Neural cell (in vitro differentiated cells): ENCODE measurements around the gene QKI. TPM values are rescaled to one million over a fixed set of nuclear protein-coding genes. Genes with fewer than 3 reads are reported as not detected.
"Not testable (repeated sequence)": the region's sequence is repeated elsewhere in the genome, so short reads cannot be mapped to it uniquely, and the experiment has no call there.

ENCODE experiments used
- H2AFZ ChIP-seq: fragments of 200-600, 300-800 bp; sonication (generic), shearing (Covaris generic); 2 replicates; pipeline ENCODE4 v1.6.0; 2014; ENCODE audit warnings: low read depth, mild to moderate bottlenecking, antibody characterized with exemption, low read length, moderate library complexity
- H3F3A ChIP-seq: fragments of 200-600 bp; shearing (Covaris generic); 2 replicates; pipeline ENCODE4 v1.6.1; 2016; ENCODE audit warnings: mild to moderate bottlenecking, moderate library complexity, mixed read lengths, antibody characterized with exemption, low read length; ENCODE audit not compliant: insufficient read depth, poor library complexity, severe bottlenecking
- H3K27ac ChIP-seq: fragments of 200-600, 300-800 bp; sonication (generic), shearing (Covaris generic); 2 replicates; pipeline ENCODE4 v1.5.1; 2014; ENCODE audit warnings: mild to moderate bottlenecking, low read length, moderate library complexity
- H3K27me3 ChIP-seq: fragments of 300-800, 200-600 bp; sonication (generic), shearing (Covaris generic); 2 replicates; pipeline ENCODE4 v1.6.0; 2014; ENCODE audit warnings: mild to moderate bottlenecking, low read depth, low read length, moderate library complexity; ENCODE audit not compliant: insufficient read depth
- H3K36me3 ChIP-seq: fragments of 300-800, 200-600 bp; sonication (generic), shearing (Covaris generic); 2 replicates; pipeline ENCODE4 v1.5.1; 2014; ENCODE audit warnings: mild to moderate bottlenecking, antibody characterized with exemption, low read length, moderate library complexity; ENCODE audit not compliant: insufficient read depth
- H3K4me2 ChIP-seq: fragments of 300-800, 200-600 bp; sonication (generic), shearing (Covaris generic); 2 replicates; pipeline ENCODE4 v1.6.0; 2014; ENCODE audit warnings: mild to moderate bottlenecking, low read length
- H3K4me3 ChIP-seq: fragments of 300-800, 200-600 bp; sonication (generic), shearing (Covaris generic); 2 replicates; pipeline ENCODE4 v1.5.1; 2014; ENCODE audit warnings: mild to moderate bottlenecking, low read length, moderate library complexity
- H3K79me2 ChIP-seq: fragments of 200-600 bp; shearing (Covaris generic); replicated peaks from 2 replicates; pipeline ENCODE4 v1.6.0; 2014; ENCODE audit warnings: mild to moderate bottlenecking, low read length, moderate library complexity; ENCODE audit not compliant: insufficient read depth
- H3K9ac ChIP-seq: fragments of 300-800, 200-600 bp; sonication (generic), shearing (Covaris generic); 2 replicates; pipeline ENCODE4 v1.6.1; 2016; ENCODE audit warnings: mild to moderate bottlenecking, low read length, mixed read lengths
- H3K9me2 ChIP-seq: fragments of 200-600 bp; shearing (Covaris generic); 2 replicates; pipeline ENCODE4 v1.6.1; 2016; ENCODE audit warnings: mild to moderate bottlenecking, low read length, mixed read lengths; ENCODE audit not compliant: insufficient read depth
- H3K9me3 ChIP-seq: fragments of 200-600, 300-800 bp; sonication (generic), shearing (Covaris generic); 2 replicates; pipeline ENCODE4 v1.6.1; 2016; ENCODE audit warnings: mild to moderate bottlenecking, mixed run types, low read length, moderate library complexity, mixed read lengths
- H4K20me1 ChIP-seq: fragments of 200-600 bp; shearing (Covaris generic); 2 replicates; pipeline ENCODE4 v1.6.1; 2016; ENCODE audit warnings: mild to moderate bottlenecking, mixed run types; ENCODE audit not compliant: insufficient read depth
- EP300 ChIP-seq: fragments of 450-650 bp; conservative IDR thresholded peaks from 2 replicates; pipeline ENCODE4 v1.6.1; 2014; ENCODE audit warnings: antibody characterized with exemption, mild to moderate bottlenecking, moderate library complexity; ENCODE audit not compliant: poor library complexity, severe bottlenecking
- EZH2 ChIP-seq: fragments of 200-600, 300-800 bp; shearing (Covaris generic), sonication (generic); IDR thresholded peaks from 2 replicates; pipeline ENCODE4 v1.6.1; 2014; ENCODE audit warnings: antibody characterized with exemption, low read length, borderline replicate concordance, mild to moderate bottlenecking; ENCODE audit not compliant: insufficient read depth, poor library complexity, severe bottlenecking
- MXI1 ChIP-seq: fragments of 450-650 bp; conservative IDR thresholded peaks from 2 replicates; pipeline ENCODE4 v1.6.1; 2014; ENCODE audit warnings: antibody characterized with exemption, mild to moderate bottlenecking; ENCODE audit not compliant: poor library complexity, severe bottlenecking
- POLR2AphosphoS5 ChIP-seq: IDR thresholded peaks from 2 replicates; pipeline ENCODE4 v1.6.1; 2012
- RAD21 ChIP-seq: fragments of 450-650 bp; conservative IDR thresholded peaks from 2 replicates; pipeline ENCODE4 v1.6.1; 2014; ENCODE audit warnings: antibody characterized with exemption, mild to moderate bottlenecking, moderate library complexity
- SMC3 ChIP-seq: fragments of 450-650 bp; conservative IDR thresholded peaks from 2 replicates; pipeline ENCODE4 v1.6.1; 2014; ENCODE audit warnings: antibody characterized with exemption, mild to moderate bottlenecking, moderate library complexity; ENCODE audit not compliant: poor library complexity
- TAF1 ChIP-seq: IDR thresholded peaks from 2 replicates; pipeline ENCODE4 v1.6.1; 2012; ENCODE audit warnings: low read depth
- polyA plus RNA-seq: library from polyadenylated mRNA; depleted of rRNA; stranded (reverse); fragments of >200 nt; gene quantifications from 2 replicates; pipeline ENCODE4 v1.2.3, GENCODE V29; 2014
- TF ChIP-seq, protein P1 (sequence below): fragments of 450-650 bp; IDR thresholded peaks from 2 replicates; pipeline ENCODE4 v1.5.1; 2014; ENCODE audit warnings: antibody characterized with exemption, mild to moderate bottlenecking, moderate library complexity; ENCODE audit not compliant: poor library complexity, severe bottlenecking
- TF ChIP-seq, protein P2 (sequence below): IDR thresholded peaks from 2 replicates; pipeline ENCODE4 v1.6.1; 2012; ENCODE audit warnings: borderline replicate concordance

QKI gene
- polyA plus RNA-seq, 1 donor from 2014 or later = 39.0 TPM

GRCh38 chr6:163429858-163430448 is 15.4 kb downstream of the QKI start:
- H2AFZ ChIP-seq = no peak overlapping the region
- no peaks in the 10 kb centered on the region for H3K9me3 ChIP-seq
- no peaks in the 10 kb centered on the region for H3K36me3 ChIP-seq
- H3K79me2 ChIP-seq = peaks cover 100% of the 10 kb centered on the region
- H3F3A ChIP-seq = no peaks in the 10 kb centered on the region
- no peak overlapping the region for H3K4me2 ChIP-seq
- TF ChIP-seq SMC3 (no peak), EZH2 (no peak), EP300 (no peak), MXI1 (no peak), POLR2AphosphoS5 (no peak)
- TF ChIP-seq, protein P1, sequence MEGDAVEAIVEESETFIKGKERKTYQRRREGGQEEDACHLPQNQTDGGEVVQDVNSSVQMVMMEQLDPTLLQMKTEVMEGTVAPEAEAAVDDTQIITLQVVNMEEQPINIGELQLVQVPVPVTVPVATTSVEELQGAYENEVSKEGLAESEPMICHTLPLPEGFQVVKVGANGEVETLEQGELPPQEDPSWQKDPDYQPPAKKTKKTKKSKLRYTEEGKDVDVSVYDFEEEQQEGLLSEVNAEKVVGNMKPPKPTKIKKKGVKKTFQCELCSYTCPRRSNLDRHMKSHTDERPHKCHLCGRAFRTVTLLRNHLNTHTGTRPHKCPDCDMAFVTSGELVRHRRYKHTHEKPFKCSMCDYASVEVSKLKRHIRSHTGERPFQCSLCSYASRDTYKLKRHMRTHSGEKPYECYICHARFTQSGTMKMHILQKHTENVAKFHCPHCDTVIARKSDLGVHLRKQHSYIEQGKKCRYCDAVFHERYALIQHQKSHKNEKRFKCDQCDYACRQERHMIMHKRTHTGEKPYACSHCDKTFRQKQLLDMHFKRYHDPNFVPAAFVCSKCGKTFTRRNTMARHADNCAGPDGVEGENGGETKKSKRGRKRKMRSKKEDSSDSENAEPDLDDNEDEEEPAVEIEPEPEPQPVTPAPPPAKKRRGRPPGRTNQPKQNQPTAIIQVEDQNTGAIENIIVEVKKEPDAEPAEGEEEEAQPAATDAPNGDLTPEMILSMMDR = no peak
- TF ChIP-seq, protein P2, sequence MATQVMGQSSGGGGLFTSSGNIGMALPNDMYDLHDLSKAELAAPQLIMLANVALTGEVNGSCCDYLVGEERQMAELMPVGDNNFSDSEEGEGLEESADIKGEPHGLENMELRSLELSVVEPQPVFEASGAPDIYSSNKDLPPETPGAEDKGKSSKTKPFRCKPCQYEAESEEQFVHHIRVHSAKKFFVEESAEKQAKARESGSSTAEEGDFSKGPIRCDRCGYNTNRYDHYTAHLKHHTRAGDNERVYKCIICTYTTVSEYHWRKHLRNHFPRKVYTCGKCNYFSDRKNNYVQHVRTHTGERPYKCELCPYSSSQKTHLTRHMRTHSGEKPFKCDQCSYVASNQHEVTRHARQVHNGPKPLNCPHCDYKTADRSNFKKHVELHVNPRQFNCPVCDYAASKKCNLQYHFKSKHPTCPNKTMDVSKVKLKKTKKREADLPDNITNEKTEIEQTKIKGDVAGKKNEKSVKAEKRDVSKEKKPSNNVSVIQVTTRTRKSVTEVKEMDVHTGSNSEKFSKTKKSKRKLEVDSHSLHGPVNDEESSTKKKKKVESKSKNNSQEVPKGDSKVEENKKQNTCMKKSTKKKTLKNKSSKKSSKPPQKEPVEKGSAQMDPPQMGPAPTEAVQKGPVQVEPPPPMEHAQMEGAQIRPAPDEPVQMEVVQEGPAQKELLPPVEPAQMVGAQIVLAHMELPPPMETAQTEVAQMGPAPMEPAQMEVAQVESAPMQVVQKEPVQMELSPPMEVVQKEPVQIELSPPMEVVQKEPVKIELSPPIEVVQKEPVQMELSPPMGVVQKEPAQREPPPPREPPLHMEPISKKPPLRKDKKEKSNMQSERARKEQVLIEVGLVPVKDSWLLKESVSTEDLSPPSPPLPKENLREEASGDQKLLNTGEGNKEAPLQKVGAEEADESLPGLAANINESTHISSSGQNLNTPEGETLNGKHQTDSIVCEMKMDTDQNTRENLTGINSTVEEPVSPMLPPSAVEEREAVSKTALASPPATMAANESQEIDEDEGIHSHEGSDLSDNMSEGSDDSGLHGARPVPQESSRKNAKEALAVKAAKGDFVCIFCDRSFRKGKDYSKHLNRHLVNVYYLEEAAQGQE = no peak
- H3K9me2 ChIP-seq = no peaks in the 10 kb centered on the region
- no peaks in the 10 kb centered on the region for H3K27me3 ChIP-seq
- no peak overlapping the region for H3K9ac ChIP-seq
- H4K20me1 ChIP-seq = no peaks in the 10 kb centered on the region
- no peak overlapping the region for H3K4me3 ChIP-seq
- H3K27ac ChIP-seq = no peak overlapping the region

DNA sequence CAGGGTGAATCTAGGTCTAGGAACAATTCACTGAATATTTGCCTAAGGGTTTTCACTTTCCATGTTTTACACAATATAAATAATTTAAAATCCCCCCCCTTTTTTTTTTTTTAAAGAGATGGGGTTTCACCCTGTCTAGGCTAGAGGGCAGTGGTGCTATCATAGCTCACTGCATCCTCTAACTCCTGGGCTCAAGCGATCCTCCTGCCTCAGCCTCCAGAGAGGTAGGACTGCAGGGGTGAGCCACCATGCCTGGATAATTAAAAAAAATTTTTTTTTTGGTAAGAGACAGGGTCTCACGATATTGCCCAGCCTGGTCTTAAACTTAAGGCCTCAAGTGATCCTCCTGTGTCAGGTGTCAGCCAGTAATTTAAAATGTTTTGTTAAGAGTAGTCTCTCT is 17.8 kb downstream of the QKI start:
- Histone ChIP-seq H3K79me2 (peaks cover 100% of the 10 kb centered on the region), H3K27me3 (no peaks in the 10 kb centered on the region), H3K4me3 (no peak overlapping the region), H3K36me3 (no peaks in the 10 kb centered on the region), H3K9me2 (no peaks in the 10 kb centered on the region), H3K27ac (no peak overlapping the region), H3K9me3 (no peaks in the 10 kb centered on the region), H3F3A (no peaks in the 10 kb centered on the region), H3K9ac (no peak overlapping the region), H2AFZ (no peak overlapping the region), H4K20me1 (no peaks in the 10 kb centered on the region), H3K4me2 (no peak overlapping the region)
- TF ChIP-seq, protein P2 = no peak
- TF ChIP-seq POLR2AphosphoS5 (no peak), EZH2 (no peak), TAF1 (no peak), SMC3 (no peak), MXI1 (no peak), EP300 (no peak), RAD21 (no peak)
- TF ChIP-seq, protein P1 = no peak

- H2AFZ ChIP-seq, H3K9ac ChIP-seq, H3K9me2 ChIP-seq, H3F3A ChIP-seq, H3K27ac ChIP-seq, H3K9me3 ChIP-seq, H3K27me3 ChIP-seq, H3K36me3 ChIP-seq, H3K4me3 ChIP-seq, H3K4me2 ChIP-seq, H4K20me1 ChIP-seq: not testable (repeated sequence)
- peaks cover 100% of the 10 kb centered on the region for H3K79me2 ChIP-seq
Observed at GRCh38 chr6:163433486-163433885, 19.0 kb downstream of the QKI start.
